HepG2 (cell line): ENCODE data around the gene RUNDC1. TPM values are rescaled to one million over a fixed set of nuclear protein-coding genes. Genes with fewer than 3 reads are reported as not detected.

Source experiments
- KDM2A ChIP-seq: sonication (generic); formaldehyde crosslinking; IDR thresholded peaks from 2 replicates; pipeline ENCODE4 v1.4.0; 2020; ENCODE audit warnings: low read depth, missing genetic modification reagents, borderline replicate concordance
- KIAA2018 ChIP-seq: sonication (generic); formaldehyde crosslinking; IDR thresholded peaks from 2 replicates; pipeline ENCODE4 v1.5.0; 2020; ENCODE audit warnings: mild to moderate bottlenecking, missing genetic modification reagents, borderline replicate concordance
- NCOA1 ChIP-seq: sonication (generic); formaldehyde crosslinking; IDR thresholded peaks from 2 replicates; pipeline ENCODE4 v1.9.0; 2021; ENCODE audit warnings: missing genetic modification reagents
- RARA ChIP-seq: IDR thresholded peaks from 2 replicates; pipeline ENCODE4 v1.6.1; 2016; ENCODE audit warnings: missing genetic modification reagents, missing compliant biosample characterization
- SAP130 ChIP-seq: IDR thresholded peaks from 2 replicates; pipeline ENCODE4 v1.6.1; 2016; ENCODE audit warnings: low read depth
- SMAD9 ChIP-seq: sonication (generic); formaldehyde crosslinking; IDR thresholded peaks from 2 replicates; pipeline ENCODE4 v1.5.1; 2020; ENCODE audit warnings: mild to moderate bottlenecking, missing genetic modification reagents
- THAP11 ChIP-seq: IDR thresholded peaks from 2 replicates; pipeline ENCODE4 v1.6.1; 2016; ENCODE audit warnings: missing biosample characterization, missing genetic modification reagents
- U2AF1 ChIP-seq: fragments of 200-400 bp; formaldehyde crosslinking; optimal IDR thresholded peaks from 2 replicates; pipeline ENCODE3; 2017; ENCODE audit warnings: mild to moderate bottlenecking, low read depth, low read length
- ZNF230 ChIP-seq: sonication (generic); formaldehyde crosslinking; IDR thresholded peaks from 2 replicates; pipeline ENCODE4 v1.4.0; 2020; ENCODE audit warnings: mild to moderate bottlenecking, missing genetic modification reagents
- ZNF34 ChIP-seq: sonication (generic); formaldehyde crosslinking; IDR thresholded peaks from 2 replicates; pipeline ENCODE4 v1.4.0; 2020; ENCODE audit warnings: mild to moderate bottlenecking, missing genetic modification reagents, borderline replicate concordance
- ZNF674 ChIP-seq: sonication (generic); formaldehyde crosslinking; IDR thresholded peaks from 2 replicates; pipeline ENCODE4 v1.5.0; 2020; ENCODE audit warnings: low read depth, mild to moderate bottlenecking, missing genetic modification reagents
- polyA plus RNA-seq, 8 experiments: library from polyadenylated mRNA; depleted of rRNA in 3 of 8; stranded (reverse) in 7 of 8; unstranded in 1 of 8; fragments of >200 nt; fragmentation: Illumina TruSeq in 4 of 8; extraction: Trizol in 4 of 8; gene quantifications; 2 replicates each; pipeline versions ENCODE4 v1.2.1 to v1.2.3, GENCODE V29; 2011 to 2016; ENCODE audit warnings: low read depth in 4 of 8, missing spikeins in 1 of 8, mixed read lengths in 1 of 8; ENCODE audit not compliant: insufficient read depth in 1 of 8
- total RNA-seq, 5 experiments: library from RNA; depleted of rRNA; stranded (reverse); fragments of >200 nt; fragmentation: Illumina TruSeq; extraction: Trizol; gene quantifications; 2 replicates each; pipeline ENCODE4 v1.2.3, GENCODE V29; 2016; ENCODE audit warnings: low read depth in 1 of 5
- TF ChIP-seq, protein P1 (sequence below): sonication (generic); formaldehyde crosslinking; IDR thresholded peaks from 2 replicates; pipeline ENCODE4 v1.5.1; 2020; ENCODE audit warnings: mild to moderate bottlenecking, missing genetic modification reagents, moderate library complexity
- TF ChIP-seq, protein P2 (sequence below): sonication (generic); formaldehyde crosslinking; IDR thresholded peaks from 2 replicates; pipeline ENCODE4 v1.5.1; 2020; ENCODE audit warnings: mild to moderate bottlenecking, missing genetic modification reagents

Gene RUNDC1
- total and polyA plus RNA-seq, 2 of the 13 experiments (the other 11 are each of a cell fraction or from before 2014, with no cell fraction given), result 10.3 to 11.4 TPM

DNA sequence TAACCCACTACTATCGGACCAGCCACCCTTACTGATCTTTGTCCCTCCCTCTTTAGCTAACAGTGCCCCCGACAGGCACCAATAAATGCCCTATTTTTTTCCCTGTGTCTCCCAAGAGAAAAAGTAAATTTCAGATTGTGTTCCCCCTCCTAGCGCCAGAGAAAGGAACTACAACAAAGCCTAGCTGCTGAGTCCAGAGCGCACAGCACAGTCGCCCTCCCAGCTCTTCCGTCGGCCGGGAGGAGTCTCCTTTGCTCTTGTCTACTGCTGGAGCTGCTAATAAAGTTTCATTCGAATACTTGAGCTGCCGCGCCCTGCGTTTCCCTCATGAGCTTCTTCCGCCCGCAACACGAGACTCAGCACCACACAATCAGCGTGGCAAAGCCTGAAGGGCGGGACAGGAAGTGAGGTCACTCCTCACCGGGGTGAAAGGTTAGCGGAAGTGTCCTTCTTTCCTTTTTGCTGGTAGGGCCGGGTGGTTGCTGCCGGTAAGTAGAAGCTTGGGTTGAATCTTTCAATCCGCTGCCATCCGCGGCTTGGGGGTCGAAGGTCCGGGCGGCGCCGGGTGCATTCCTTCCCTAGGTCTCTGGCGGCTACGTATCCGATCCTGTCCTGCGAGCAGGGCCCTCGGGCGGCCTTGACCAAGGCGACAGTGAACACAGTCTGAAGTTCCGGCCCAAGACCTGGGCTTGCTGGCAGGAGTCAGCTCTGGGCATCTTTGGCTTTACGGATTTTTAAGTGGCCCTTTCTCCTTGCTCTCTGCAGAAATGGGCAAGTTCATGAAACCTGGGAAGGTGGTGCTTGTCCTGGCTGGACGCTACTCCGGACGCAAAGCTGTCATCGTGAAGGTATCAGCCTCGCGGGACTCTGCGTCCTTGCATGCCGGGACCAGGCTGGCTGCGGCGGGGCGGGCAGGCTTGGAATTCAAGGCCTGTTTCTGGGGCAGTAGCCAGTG lies 17.9 kb downstream of the RUNDC1 start, which contains the start of gene RPL27 (continued):
- TF ChIP-seq KIAA2018 (CRISPR knock-in tag) (no peak), SAP130 (CRISPR knock-in tag) (peak; percentile 100), ZNF674 (CRISPR knock-in tag) (peak; percentile 94; the same call in 1 of the 2 replicates), KDM2A (CRISPR knock-in tag) (peak; percentile 99), U2AF1 (peak; percentile 98), NCOA1 (CRISPR knock-in tag) (no peak), SMAD9 (CRISPR knock-in tag) (no peak), ZNF34 (CRISPR knock-in tag) (no peak; the same call in 1 of the 2 replicates), ZNF230 (peak; percentile 93), THAP11 (CRISPR knock-in tag) (peak; percentile 97), RARA (CRISPR knock-in tag) (peak; percentile 70)
- TF ChIP-seq, protein P1, sequence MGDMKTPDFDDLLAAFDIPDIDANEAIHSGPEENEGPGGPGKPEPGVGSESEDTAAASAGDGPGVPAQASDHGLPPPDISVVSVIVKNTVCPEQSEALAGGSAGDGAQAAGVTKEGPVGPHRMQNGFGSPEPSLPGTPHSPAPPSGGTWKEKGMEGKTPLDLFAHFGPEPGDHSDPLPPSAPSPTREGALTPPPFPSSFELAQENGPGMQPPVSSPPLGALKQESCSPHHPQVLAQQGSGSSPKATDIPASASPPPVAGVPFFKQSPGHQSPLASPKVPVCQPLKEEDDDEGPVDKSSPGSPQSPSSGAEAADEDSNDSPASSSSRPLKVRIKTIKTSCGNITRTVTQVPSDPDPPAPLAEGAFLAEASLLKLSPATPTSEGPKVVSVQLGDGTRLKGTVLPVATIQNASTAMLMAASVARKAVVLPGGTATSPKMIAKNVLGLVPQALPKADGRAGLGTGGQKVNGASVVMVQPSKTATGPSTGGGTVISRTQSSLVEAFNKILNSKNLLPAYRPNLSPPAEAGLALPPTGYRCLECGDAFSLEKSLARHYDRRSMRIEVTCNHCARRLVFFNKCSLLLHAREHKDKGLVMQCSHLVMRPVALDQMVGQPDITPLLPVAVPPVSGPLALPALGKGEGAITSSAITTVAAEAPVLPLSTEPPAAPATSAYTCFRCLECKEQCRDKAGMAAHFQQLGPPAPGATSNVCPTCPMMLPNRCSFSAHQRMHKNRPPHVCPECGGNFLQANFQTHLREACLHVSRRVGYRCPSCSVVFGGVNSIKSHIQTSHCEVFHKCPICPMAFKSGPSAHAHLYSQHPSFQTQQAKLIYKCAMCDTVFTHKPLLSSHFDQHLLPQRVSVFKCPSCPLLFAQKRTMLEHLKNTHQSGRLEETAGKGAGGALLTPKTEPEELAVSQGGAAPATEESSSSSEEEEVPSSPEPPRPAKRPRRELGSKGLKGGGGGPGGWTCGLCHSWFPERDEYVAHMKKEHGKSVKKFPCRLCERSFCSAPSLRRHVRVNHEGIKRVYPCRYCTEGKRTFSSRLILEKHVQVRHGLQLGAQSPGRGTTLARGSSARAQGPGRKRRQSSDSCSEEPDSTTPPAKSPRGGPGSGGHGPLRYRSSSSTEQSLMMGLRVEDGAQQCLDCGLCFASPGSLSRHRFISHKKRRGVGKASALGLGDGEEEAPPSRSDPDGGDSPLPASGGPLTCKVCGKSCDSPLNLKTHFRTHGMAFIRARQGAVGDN (CRISPR knock-in tag), result peak; percentile 98
- TF ChIP-seq, protein P2, sequence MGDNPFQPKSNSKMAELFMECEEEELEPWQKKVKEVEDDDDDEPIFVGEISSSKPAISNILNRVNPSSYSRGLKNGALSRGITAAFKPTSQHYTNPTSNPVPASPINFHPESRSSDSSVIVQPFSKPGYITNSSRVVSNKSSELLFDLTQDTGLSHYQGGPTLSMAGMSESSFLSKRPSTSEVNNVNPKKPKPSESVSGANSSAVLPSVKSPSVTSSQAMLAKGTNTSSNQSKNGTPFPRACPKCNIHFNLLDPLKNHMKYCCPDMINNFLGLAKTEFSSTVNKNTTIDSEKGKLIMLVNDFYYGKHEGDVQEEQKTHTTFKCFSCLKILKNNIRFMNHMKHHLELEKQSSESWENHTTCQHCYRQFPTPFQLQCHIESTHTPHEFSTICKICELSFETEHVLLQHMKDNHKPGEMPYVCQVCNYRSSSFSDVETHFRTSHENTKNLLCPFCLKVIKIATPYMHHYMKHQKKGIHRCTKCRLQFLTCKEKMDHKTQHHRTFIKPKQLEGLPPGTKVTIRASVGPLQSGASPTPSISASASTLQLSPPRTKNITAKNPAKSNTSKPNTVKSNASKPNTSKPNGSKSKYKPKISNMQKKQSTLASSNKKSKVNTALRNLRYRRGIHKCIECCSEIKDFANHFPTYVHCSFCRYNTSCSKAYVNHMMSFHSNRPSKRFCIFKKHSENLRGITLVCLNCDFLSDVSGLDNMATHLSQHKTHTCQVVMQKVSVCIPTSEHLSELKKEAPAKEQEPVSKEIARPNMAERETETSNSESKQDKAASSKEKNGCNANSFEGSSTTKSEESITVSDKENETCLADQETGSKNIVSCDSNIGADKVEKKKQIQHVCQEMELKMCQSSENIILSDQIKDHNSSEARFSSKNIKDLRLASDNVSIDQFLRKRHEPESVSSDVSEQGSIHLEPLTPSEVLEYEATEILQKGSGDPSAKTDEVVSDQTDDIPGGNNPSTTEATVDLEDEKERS (CRISPR knock-in tag), result peak; percentile 96
